Limb (tissue), 2 donors: ENCODE results near the gene RNF31.
"Not testable (repeated sequence)": the region's sequence is repeated elsewhere in the genome, so short reads cannot be mapped to it uniquely, and the experiment has no call there.

Experiments
- DNase-seq, 2 donors: peaks; one replicate each; pipeline ENCODE4 v3.0.0-alpha.2; 2016; ENCODE audit errors: extremely low spot score in 2 of 2

RNF31 gene

DNA sequence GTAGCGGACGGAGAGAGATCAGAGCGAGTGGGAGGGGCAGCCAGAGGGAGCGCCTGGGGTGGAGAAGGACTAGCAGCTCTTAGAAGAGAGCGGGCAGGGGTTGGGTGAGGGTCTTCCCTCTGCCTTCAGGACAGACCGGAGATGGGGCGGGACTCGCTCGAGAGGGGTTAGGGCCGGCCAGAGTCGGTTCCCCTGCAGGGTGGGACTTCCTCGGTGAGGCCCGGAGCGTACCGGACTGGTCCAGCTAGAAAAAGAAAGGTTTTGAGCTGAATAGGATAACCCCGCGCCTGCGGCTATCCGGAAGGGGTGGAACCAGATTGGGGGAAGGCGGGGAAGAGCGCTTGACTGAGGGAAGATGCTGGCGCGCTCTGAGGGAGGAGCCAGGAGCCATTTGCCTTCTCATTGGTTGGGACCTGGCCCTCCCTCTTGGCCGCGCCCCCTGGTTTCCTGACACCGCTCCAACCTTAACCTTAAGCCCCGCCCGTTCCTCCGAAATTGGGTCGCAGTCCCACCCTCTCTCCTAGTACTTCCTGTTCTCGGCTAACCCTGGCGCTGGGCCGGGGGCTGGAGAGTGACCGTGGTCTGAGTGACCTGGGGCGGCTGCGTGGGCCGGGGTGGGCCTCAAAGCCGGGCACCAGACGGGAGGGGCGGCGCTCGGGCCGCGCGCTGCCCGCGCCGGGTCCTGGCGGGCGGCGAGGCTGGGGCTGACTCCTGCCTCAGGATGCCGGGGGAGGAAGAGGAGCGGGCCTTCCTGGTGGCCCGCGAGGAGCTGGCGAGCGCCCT is at the start of gene RNF31:
RNF31 (plus strand) TSS at position 521 of the 783 bp plus-strand sequence; CDS start at position 722, 201 bp downstream.
- DNase-seq: peak; percentile 97 to 99

DNA sequence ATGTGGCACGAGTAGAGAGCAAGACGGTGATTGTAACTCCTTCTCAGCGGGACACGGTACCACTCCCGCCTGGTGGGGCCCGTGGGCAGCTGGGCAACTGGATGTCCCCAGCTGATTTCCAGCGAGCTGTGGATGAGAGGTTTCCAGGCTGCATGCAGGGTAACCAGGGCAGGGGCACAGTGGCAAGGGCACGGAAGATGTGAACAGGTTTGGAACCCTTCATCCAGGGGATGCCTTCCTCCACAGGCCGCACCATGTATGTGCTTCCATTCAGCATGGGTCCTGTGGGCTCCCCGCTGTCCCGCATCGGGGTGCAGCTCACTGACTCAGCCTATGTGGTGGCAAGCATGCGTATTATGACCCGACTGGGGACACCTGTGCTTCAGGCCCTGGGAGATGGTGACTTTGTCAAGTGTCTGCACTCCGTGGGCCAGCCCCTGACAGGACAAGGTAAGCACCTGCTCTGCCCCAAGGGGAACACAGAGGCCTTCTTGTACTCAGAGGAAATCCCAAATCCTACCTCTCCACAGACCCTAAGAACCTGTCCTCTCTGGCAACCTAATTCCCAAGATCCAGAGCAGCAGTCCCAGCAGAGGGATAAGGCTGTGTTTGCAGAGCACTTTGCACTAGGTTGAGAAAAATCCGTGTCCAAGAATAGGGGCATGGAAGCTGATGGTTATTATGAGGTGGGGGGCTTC is 48.9 kb upstream of the RNF31 start:
- DNase-seq: no peak

DNA sequence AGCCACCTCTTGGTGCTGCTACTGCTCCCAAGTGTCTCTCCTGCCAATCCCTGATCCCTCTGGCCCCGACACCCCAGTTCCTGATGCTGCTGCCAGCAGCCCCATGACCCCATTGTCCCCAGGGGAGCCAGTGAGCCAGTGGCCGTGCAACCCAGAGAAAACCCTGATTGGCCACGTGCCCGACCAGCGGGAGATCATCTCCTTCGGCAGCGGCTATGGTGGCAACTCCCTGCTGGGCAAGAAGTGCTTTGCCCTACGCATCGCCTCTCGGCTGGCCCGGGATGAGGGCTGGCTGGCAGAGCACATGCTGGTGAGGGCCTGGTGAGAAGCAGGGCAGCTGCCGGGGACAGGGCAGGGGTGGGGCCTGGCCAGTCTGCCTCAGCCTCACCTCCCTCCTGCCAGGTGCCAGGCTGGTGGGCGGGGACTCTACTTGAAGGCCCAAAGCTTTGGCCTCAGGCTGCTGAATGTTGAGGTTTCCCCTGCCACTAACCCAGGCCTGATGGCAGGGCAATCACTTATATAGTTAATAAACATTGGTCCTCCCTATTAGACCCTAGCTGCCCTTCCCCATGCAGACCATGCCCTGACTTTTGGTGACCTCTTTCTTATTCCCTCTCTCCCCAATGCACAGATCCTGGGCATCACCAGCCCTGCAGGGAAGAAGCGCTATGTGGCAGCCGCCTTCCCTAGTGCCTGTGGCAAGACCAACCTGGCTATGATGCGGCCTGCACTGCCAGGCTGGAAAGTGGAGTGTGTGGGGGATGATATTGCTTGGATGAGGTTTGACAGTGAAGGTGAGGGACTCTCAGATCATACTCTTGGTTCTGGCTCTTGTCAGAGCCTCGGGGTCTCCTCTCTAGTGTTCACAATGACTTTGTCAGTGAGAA is 48.1 kb upstream of the RNF31 start:
- no peak for DNase-seq

DNA sequence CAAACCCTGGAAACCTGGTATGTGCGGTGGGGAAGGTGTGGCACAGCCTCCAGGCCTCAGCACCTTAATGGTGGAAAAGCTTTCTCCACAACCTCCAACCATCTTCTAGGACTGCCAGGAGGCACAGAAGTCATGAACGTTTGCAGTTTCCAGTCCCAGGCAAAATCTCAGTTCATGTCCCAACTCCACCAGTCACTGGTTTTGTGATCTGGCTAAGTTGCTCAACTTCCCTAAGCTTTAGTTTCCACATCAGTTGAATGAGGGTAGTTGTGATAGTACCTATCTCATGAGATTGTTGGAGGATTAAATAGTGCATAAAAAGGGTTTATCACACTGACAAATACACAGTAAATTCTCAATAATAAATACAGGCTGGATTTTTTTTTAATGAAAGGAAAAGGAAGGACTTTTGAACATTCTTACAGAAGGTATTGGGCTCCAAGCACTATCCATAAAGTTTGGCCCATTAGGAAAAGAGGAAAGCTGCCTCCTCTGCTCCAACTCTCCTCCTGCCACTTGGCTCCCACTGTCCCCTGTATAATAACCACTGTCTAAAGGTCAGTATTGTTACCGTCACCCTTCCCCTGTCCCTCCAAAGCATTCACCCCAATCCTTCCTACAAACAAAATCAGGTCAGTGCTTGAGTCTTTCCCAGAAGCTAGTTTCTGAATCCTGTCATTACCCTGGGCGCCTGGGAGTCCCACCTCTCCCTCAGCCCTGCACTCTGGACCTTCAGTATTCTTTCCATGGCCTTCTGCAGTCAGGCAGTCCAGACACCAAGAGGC is 46.9 kb upstream of the RNF31 start:
- no peak for DNase-seq

DNA sequence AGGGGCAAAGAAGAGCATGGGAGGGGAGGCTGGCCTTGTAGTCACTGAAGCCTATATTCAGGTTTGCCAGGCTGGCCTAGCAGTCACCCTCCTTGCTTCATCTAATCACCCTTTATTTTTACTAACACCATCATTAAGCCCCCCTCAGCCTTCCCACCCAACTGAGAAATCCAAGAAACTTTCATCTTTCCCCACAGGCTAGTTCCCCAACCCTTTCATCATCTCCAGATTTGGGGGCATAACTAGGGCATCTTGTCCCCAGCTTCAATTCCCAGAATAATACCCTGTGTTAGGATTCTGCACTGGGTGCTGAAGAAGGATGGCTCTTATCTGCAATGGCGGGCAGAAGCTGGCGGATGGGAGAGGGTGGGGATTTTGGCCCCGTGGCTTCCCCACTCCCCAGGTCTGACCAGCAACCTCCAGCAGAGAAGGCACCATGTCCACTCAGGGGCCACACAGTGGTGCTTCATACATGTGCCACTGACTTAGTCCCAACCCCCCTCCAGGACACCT is 46.3 kb upstream of the RNF31 start:
- DNase-seq: no peak

DNA sequence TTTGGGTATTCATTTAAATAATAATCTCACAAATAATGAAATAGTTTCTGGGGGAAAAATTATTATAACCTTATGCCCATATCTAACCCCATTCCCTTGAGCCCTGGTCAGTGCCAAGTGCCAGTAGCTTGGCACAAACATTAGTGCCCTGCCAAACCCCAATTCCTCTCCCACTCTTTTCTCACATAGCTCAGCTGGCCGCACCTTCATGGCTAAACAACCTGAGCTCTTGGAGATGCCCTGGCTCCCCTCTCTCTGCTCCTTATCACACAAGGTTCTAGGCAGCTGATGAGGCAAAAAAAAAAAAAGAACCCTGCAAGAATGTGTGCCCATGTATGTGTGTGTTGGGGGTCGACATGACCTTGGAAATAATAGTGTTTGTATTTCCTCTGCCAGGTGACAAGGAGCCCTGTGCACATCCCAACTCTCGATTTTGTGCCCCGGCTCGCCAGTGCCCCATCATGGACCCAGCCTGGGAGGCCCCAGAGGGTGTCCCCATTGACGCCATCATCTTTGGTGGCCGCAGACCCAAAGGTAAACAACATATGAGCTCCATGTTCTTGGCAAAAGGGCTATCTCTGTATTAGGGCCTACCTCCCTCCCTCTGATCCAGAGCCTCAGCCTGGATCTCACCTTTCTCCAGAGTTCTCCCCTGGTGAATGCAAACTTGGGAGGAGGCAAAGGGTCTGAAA is 44.8 kb upstream of the RNF31 start:
- DNase-seq: no peak

DNA sequence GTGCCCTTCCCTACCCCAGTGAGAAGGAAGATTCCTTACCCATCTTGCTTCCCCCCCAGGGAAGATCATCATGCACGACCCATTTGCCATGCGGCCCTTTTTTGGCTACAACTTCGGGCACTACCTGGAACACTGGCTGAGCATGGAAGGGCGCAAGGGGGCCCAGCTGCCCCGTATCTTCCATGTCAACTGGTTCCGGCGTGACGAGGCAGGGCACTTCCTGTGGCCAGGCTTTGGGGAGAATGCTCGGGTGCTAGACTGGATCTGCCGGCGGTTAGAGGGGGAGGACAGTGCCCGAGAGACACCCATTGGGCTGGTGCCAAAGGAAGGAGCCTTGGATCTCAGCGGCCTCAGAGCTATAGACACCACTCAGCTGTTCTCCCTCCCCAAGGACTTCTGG is 43.8 kb upstream of the RNF31 start:
- no peak for DNase-seq

DNA sequence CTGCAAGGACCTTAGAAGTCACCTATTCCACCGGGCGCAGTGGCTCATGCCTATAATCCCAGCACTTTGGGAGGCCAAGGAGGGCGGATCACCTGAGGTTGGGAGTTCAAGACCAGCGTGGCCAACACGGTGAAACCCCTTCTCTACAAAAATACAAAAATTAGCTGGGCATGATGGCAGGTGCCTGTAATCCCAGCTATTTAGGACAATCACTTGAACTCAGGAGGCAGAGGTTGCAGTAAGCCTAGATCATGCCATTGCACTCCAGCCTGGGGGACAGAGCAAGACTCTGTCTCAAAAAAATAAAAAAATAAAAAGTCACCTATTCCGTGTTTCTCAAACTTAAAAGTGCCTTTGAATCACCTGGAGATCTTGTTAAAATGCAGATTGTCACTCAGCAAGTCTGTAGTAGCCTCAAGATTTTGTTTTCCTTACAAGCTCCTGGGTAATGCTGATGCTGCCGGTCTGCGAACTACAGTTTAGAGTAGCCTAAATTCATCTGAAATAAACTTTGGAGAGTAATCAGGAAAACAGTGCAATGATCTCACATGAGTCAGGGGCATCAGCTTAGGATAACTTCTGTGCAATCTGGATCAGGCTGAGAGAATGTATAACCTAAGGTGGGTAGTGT is 41.6 kb upstream of the RNF31 start:
- not testable (repeated sequence) for DNase-seq

DNA sequence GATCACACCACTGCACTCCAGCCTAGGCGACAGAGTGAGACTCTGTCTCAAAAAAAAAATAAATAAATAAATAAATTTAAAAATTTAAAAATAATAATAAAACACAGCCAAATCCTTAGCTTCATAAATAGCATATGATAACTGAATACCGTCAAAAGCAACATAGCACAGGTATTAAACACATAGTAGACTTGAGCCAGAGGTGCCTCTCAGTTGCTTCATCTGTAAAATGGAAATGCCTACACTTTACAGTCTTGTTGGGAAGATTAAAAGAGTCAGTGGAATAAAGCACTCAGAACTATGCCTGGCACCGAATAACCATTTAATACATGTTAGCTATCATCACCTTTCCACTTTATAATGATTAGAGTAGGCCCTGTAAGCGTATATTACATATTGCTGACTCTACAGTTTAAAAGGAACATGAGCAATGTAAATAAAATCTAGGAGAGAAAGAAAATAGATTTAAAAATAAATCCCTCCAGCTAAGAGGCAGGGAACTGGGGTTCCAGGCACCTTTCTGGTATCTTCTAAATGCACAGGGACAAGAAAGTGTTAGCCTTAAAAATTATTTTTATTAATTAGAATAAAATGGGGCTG is 40.5 kb upstream of the RNF31 start:
- no peak for DNase-seq

DNA sequence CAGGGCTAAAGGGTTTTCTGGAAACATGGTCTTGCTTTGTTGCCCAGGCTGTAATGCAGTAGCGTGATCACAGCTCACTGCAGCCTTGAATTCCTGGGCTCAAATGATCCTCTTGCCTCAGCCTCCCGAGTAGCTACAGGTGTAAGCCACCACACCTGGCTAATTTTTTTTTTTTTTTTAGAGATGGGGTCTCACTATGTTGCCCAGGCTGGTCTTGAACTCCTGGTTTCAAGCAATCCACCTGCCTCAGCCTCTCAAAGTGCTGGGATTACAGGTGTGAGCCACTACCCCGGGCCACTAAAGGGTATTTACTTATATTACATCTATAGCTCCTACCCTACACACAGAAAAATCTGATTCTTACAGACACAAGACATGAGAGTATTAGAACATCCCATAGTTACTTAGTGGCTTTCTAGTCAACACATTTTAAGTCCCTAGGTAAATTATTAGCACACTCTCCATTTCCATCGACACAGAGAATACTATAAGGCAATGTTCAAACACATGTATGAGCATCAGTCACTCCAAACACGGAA is 38.9 kb upstream of the RNF31 start:
- no peak for DNase-seq

DNA sequence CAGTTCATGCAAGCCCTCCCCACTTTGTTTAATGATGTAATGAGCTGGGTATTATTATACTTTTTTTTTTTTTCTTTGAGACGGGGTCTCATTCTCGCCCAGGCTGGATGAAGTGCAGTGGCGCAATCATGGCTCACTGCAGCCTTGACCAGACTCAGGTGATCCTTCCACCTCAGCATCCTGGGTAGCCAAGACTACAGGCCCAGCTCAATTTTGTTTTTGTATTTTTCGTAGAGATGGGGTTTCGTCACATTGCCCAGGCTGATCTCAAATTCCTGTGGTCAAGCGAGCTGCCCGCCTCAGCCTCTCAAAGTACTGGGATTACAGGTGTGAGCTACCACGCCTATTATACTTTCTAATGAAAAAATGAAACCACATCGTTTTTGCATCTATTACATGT is 37.2 kb upstream of the RNF31 start:
- no peak for DNase-seq

DNA sequence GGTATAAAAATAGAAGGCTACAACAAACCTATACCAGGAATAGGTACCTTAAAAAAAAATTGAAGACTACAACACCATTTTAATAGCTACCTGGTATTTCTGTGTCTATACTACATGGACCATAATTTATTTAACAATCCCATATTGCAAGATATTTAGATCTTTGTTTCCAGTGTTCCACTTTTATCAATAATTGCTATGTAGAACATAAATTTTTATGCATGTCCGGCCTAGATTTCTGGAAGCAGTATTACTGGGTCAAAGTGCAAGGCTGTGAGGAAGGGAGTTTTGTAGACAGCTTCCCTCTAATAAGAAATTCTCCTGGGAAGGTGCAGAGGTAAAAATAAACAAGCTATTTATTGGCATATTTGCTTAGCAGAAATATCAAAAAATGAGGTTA is 36.8 kb upstream of the RNF31 start:
- no peak for DNase-seq

DNA sequence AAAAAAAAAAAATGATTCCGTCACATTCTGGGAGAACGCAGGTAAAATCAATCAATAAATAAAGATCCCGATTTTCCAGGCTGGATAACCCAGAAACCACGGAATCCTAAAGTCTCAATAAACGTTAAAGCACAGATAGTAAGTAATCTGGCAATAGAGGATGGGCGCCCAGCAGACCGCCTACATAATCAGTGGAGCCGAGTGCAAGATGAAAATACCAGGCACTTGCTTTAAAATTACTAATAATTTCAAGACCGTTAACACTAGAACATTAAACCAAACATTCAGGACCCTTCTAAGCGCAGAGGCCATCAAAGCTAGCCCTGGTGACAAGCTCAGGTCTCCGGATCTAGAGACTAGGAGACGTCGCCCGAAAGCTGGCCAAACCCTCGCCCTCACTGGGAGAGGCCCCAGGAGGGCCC is 33.9 kb upstream of the RNF31 start:
- DNase-seq: no peak

DNA sequence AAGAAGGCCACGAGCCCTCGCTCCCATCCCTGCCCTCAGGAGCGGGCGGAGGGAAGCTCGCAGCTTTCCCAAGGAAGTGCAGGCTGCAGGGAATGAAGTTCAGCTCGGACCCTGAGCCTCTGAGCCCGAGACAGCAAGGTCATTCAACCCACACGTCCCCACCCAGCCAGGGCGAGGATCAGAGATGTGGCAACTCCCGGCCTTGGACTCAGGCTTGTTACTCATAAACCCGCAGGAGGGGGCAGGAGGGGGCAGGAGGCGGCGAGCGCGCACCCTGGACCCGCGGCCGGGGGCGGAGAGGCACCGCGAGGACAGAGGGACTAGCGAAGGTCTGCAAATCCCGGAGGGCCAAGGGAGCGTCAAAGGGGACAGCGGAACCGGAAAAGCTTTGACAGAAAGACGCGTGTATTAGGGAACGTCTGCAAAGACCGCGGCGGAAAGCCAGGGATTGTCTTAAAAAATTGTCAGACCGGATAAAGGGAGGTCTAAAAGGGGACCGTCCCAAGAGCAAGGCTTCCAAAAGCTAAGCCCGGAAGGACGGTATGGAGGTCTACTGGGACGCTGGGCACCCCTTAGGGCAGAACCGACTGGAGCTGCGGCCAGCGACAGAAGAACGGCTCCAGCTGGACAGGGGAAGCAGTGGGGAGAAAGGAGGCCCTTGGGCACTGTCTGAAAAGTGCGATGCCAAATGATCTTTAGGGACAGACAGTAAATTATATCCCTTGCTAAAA is 33.3 kb upstream of the RNF31 start:
- DNase-seq: peak; percentile 80 to 82

DNA sequence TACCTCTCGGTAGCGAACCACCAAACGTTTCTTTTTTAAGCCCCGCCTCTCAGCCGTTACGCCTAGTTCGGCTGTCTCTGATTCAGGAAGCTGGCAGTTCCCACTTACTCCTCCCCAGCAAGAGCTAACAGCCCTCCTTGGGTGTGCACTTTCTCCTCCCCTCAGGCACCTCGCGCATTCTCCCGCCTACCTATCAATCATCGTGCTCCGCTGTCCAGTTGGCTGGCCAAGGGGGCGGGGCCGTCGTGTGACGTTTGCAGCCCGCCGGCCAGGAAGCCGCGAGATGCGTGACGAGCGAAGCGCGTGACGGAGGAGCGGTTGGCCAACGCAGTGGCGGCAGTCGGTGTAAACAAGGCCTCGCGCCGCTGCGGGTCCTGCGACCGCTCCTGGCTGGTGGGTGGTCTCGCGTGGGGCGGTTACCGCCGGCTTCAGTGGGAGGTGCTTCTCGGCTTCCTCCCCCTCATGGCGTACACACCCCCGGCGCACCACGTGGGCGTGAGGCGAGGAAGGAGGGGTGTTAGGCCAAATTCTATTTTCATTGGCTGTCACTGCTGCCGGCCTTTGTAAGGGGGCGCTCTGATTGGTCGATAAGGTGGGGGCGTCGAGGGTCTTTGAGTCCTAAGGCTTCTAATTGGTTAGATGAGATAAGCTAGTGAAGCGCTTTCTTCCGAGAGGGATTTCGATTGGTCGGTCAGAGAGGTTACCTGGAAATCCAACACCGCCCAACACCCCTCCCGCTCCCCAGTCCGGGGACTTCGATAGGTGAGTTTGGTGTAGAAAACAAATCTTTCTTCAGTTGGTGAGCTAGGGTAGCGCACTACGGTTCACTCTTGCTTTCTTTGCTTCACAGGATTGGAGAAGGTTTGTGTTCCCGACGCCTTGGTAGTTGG is 32.5 kb upstream of the RNF31 start, which contains the start of the genes DCAF11 and NRL:
DCAF11 (plus strand) TSS at position 246 of the 890 bp plus-strand sequence. CDS start 818 bp downstream, outside the sequence.
NRL (minus strand) TSS at position 418 of the 890 bp plus-strand sequence. CDS start 32,101 bp downstream, outside the sequence.
- DNase-seq: peak; percentile 99

DNA sequence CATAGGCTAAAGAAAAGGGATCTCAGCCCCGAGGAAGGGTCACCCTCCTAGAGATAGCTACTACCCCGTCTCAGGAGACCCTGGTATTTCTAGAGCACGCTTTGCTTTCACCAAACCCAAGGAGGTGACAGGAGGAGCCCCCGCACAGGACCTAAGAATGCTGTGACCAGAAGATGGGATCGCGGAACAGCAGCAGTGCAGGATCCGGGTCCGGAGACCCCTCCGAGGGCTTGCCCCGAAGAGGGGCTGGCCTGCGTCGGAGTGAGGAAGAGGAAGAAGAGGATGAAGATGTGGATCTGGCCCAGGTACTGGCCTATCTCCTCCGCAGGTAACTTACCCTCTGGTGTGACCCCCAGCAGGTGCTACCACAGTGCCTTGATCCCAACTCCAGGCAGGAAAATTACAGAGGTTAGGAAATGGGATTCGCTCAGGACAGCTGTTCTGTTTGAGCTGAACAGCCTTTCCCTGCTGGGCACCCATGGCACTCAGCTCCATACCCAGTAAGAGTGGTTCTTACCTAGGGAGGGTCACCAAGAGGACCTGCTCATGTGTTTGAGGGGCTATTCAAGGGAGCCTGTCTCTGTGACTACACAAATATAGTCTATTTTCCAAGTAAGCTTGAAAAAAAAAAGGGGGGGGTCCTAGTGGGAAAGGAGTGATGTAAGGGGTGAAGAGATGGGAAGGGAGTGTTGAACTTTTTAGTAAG is 31.7 kb upstream of the RNF31 start:
- DNase-seq: no peak
